ENCODE data around the gene LRRC8B.
"Not testable (repeated sequence)": the region's sequence is repeated elsewhere in the genome, so short reads cannot be mapped to it uniquely, and the experiment has no call there.

LRRC8B gene

GRCh38 chr1:89518221-89518631 lies 6.4 kb upstream of the LRRC8B start:
- DNase-seq (ENCODE audit: low spot score): no peak

GRCh38 chr1:89519779-89520358 lies 4.8 kb upstream of the LRRC8B start:
- Histone ChIP-seq H2BK15ac (ENCODE audit: low read length) (no peak overlapping the region), H4K91ac (ENCODE audit: low read depth, low read length, poor library complexity) (no peak overlapping the region), H2AK5ac (ENCODE audit: low read depth, low read length) (no peak overlapping the region), H2AFZ (ENCODE audit: low read length) (no peak overlapping the region), H3K27me3 (ENCODE audit: control insufficient read depth in 3 of 3, insufficient read depth in 3 of 3, low read depth in 1 of 3, low read length in 3 of 3) (peaks cover 0 to 10% (median 0%) of the 10 kb centered on the region in 3 experiments), H3K4ac (ENCODE audit: low read length) (no peak overlapping the region), H3K9ac (ENCODE audit: low read depth, low read length, poor library complexity) (no peak overlapping the region), H3K23ac (ENCODE audit: low read depth, low read length, poor library complexity) (no peak overlapping the region), H2BK120ac (ENCODE audit: low read depth, low read length) (no peak overlapping the region), H3K14ac (ENCODE audit: low read length) (no peak overlapping the region), H3K4me3 (ENCODE audit: low read length in 2 of 2) (no peak overlapping the region), H3K79me1 (ENCODE audit: low read depth, low read length) (peaks cover under 1% of the 10 kb centered on the region), H2BK12ac (ENCODE audit: low read length) (no peak overlapping the region), H3K36me3 (replicated peaks in 1 of 2; ENCODE audit: control insufficient read depth in 2 of 2, insufficient read depth in 2 of 2, low read length in 2 of 2) (no peaks in the 10 kb centered on the region), H4K8ac (ENCODE audit: low read depth, low read length) (no peak overlapping the region), H2BK5ac (ENCODE audit: low read length) (no peak overlapping the region), H3K27ac (replicated peaks; ENCODE audit: low read length) (no peak overlapping the region), H3K18ac (ENCODE audit: low read length) (no peak overlapping the region), H3K4me1 (ENCODE audit: control insufficient read depth in 2 of 2, insufficient read depth in 1 of 2, low read depth in 1 of 2, low read length in 2 of 2) (peaks cover 5 to 8% of the 10 kb centered on the region in 2 donors), H3K4me2 (ENCODE audit: insufficient read depth, low read length, poor library complexity, severe bottlenecking) (no peak overlapping the region), H3K9me3 (replicated peaks in 1 of 2; ENCODE audit: control insufficient read depth in 2 of 2, insufficient read depth in 1 of 2, low read depth in 1 of 2, low read length in 2 of 2) (peaks cover 1 to 3% of the 10 kb centered on the region in 2 donors)
- WGBS, 2 donors (ENCODE audit: extremely low coverage in 2 of 2, insufficient read length in 2 of 2, insufficient replicate concordance in 1 of 2): no CpG with 5 or more reads among the region's 1 CpG
- DNase-seq (ENCODE audit: low spot score): no peak

More at GRCh38 chr1:89518221-89518631, 6.4 kb upstream of the LRRC8B start:
- H3K18ac ChIP-seq (ENCODE audit: low read length): no peak overlapping the region
- no CpG with 5 or more reads among the region's 3 CpGs for WGBS, 2 donors (ENCODE audit: extremely low coverage in 2 of 2, insufficient read length in 2 of 2, insufficient replicate concordance in 1 of 2)
- no peak overlapping the region for H2AFZ ChIP-seq (ENCODE audit: low read length)
- no peak overlapping the region for H2BK15ac ChIP-seq (ENCODE audit: low read length)
- no peak overlapping the region for H3K14ac ChIP-seq (ENCODE audit: low read length)
- H3K4me1 ChIP-seq (ENCODE audit: control insufficient read depth in 2 of 2, insufficient read depth in 1 of 2, low read depth in 1 of 2, low read length in 2 of 2): peaks cover 0 to 2% of the 10 kb centered on the region in 2 donors
- H3K9ac ChIP-seq (ENCODE audit: low read depth, low read length, poor library complexity): no peak overlapping the region
- no peak overlapping the region for H3K23ac ChIP-seq (ENCODE audit: low read depth, low read length, poor library complexity)
- H3K4me3 ChIP-seq (ENCODE audit: low read length in 2 of 2): no peak overlapping the region
- H4K91ac ChIP-seq (ENCODE audit: low read depth, low read length, poor library complexity): no peak overlapping the region
- H4K8ac ChIP-seq (ENCODE audit: low read depth, low read length): no peak overlapping the region
- H3K27me3 ChIP-seq (ENCODE audit: control insufficient read depth in 3 of 3, insufficient read depth in 3 of 3, low read depth in 1 of 3, low read length in 3 of 3): peaks cover 0 to 9% (median 0%) of the 10 kb centered on the region in 3 experiments
- peaks cover 1 to 3% of the 10 kb centered on the region in 2 donors for H3K9me3 ChIP-seq (replicated peaks in 1 of 2; ENCODE audit: control insufficient read depth in 2 of 2, insufficient read depth in 1 of 2, low read depth in 1 of 2, low read length in 2 of 2)
- H2BK5ac ChIP-seq (ENCODE audit: low read length): no peak overlapping the region
- no peaks in the 10 kb centered on the region for H3K36me3 ChIP-seq (replicated peaks in 1 of 2; ENCODE audit: control insufficient read depth in 2 of 2, insufficient read depth in 2 of 2, low read length in 2 of 2)
- H2AK5ac ChIP-seq (ENCODE audit: low read depth, low read length): no peak overlapping the region
- no peak overlapping the region for H3K4ac ChIP-seq (ENCODE audit: low read length)
- H2BK120ac ChIP-seq (ENCODE audit: low read depth, low read length): no peak overlapping the region
- no peak overlapping the region for H2BK12ac ChIP-seq (ENCODE audit: low read length)
- H3K79me1 ChIP-seq (ENCODE audit: low read depth, low read length): no peaks in the 10 kb centered on the region
- no peak overlapping the region for H3K27ac ChIP-seq (replicated peaks; ENCODE audit: low read length)
- no peak overlapping the region for H3K4me2 ChIP-seq (ENCODE audit: insufficient read depth, low read length, poor library complexity, severe bottlenecking)

GRCh38 chr1:89521977-89522376 lies 2.7 kb upstream of the LRRC8B start:
- H2AK5ac ChIP-seq (ENCODE audit: low read depth, low read length); H2BK15ac ChIP-seq (ENCODE audit: low read length); H2BK12ac ChIP-seq (ENCODE audit: low read length); H3K9me3 ChIP-seq (replicated peaks in 1 of 2; ENCODE audit: control insufficient read depth in 2 of 2, insufficient read depth in 1 of 2, low read depth in 1 of 2, low read length in 2 of 2); H3K14ac ChIP-seq (ENCODE audit: low read length); H2AFZ ChIP-seq (ENCODE audit: low read length); H3K9ac ChIP-seq (ENCODE audit: low read depth, low read length, poor library complexity); H3K18ac ChIP-seq (ENCODE audit: low read length); H3K27ac ChIP-seq (replicated peaks; ENCODE audit: low read length); H2BK120ac ChIP-seq (ENCODE audit: low read depth, low read length); H2BK5ac ChIP-seq (ENCODE audit: low read length); H4K91ac ChIP-seq (ENCODE audit: low read depth, low read length, poor library complexity); H3K4me3 ChIP-seq (ENCODE audit: low read length in 2 of 2); H4K8ac ChIP-seq (ENCODE audit: low read depth, low read length); H3K23ac ChIP-seq (ENCODE audit: low read depth, low read length, poor library complexity); H3K36me3 ChIP-seq (replicated peaks in 1 of 2; ENCODE audit: control insufficient read depth in 2 of 2, insufficient read depth in 2 of 2, low read length in 2 of 2); DNase-seq (ENCODE audit: low spot score); H3K4ac ChIP-seq (ENCODE audit: low read length); H3K4me2 ChIP-seq (ENCODE audit: insufficient read depth, low read length, poor library complexity, severe bottlenecking); H3K4me1 ChIP-seq (ENCODE audit: control insufficient read depth in 2 of 2, insufficient read depth in 1 of 2, low read depth in 1 of 2, low read length in 2 of 2); H3K79me1 ChIP-seq (ENCODE audit: low read depth, low read length): not testable (repeated sequence)
- no CpG with 5 or more reads among the region's 6 CpGs for WGBS, 2 donors (ENCODE audit: extremely low coverage in 2 of 2, insufficient read length in 2 of 2, insufficient replicate concordance in 1 of 2)
- peaks cover 0 to 21% (median 0%) of the 10 kb centered on the region in 3 experiments for H3K27me3 ChIP-seq (ENCODE audit: control insufficient read depth in 3 of 3, insufficient read depth in 3 of 3, low read depth in 1 of 3, low read length in 3 of 3)

- peak; percentile 60 for DNase-seq (ENCODE audit: low spot score)
These were observed 859 bp upstream of the LRRC8B start for GRCh38 chr1:89523572-89524368.

More at GRCh38 chr1:89523572-89524368, 859 bp upstream of the LRRC8B start:
- Histone ChIP-seq H4K8ac (ENCODE audit: low read depth, low read length) (peak overlapping the region; percentile 99), H3K9ac (ENCODE audit: low read depth, low read length, poor library complexity) (peak overlapping the region; percentile 97), H3K4me1 (ENCODE audit: control insufficient read depth in 2 of 2, insufficient read depth in 1 of 2, low read depth in 1 of 2, low read length in 2 of 2) (peaks cover 7 to 19% of the 10 kb centered on the region in 2 donors), H3K4me2 (ENCODE audit: insufficient read depth, low read length, poor library complexity, severe bottlenecking) (peak overlapping the region; percentile 85), H3K36me3 (replicated peaks in 1 of 2; ENCODE audit: control insufficient read depth in 2 of 2, insufficient read depth in 2 of 2, low read length in 2 of 2) (no peaks in the 10 kb centered on the region), H2AK5ac (ENCODE audit: low read depth, low read length) (peak overlapping the region; percentile 92), H3K9me3 (replicated peaks in 1 of 2; ENCODE audit: control insufficient read depth in 2 of 2, insufficient read depth in 1 of 2, low read depth in 1 of 2, low read length in 2 of 2) (peaks cover 1 to 3% of the 10 kb centered on the region in 2 donors), H3K4me3 (ENCODE audit: low read length in 2 of 2) (peak overlapping the region; percentile 64 to 99), H3K18ac (ENCODE audit: low read length) (peak overlapping the region; percentile 99), H2BK120ac (ENCODE audit: low read depth, low read length) (peak overlapping the region; percentile 95), H3K27me3 (ENCODE audit: control insufficient read depth in 3 of 3, insufficient read depth in 3 of 3, low read depth in 1 of 3, low read length in 3 of 3) (peaks cover 0 to 21% (median 0%) of the 10 kb centered on the region in 3 experiments), H2BK12ac (ENCODE audit: low read length) (peak overlapping the region; percentile 65), H3K23ac (ENCODE audit: low read depth, low read length, poor library complexity) (peak overlapping the region; percentile 86), H3K14ac (ENCODE audit: low read length) (peak overlapping the region; percentile 86), H2BK5ac (ENCODE audit: low read length) (peak overlapping the region; percentile 99), H3K27ac (replicated peaks; ENCODE audit: low read length) (peak overlapping the region; percentile 92), H2AFZ (ENCODE audit: low read length) (peak overlapping the region; percentile 99), H4K91ac (ENCODE audit: low read depth, low read length, poor library complexity) (no peak overlapping the region), H2BK15ac (ENCODE audit: low read length) (peak overlapping the region; percentile 92), H3K4ac (ENCODE audit: low read length) (peak overlapping the region; percentile 99), H3K79me1 (ENCODE audit: low read depth, low read length) (peaks cover 3% of the 10 kb centered on the region)
- no CpG with 5 or more reads among the region's 21 CpGs for WGBS, 2 donors (ENCODE audit: extremely low coverage in 2 of 2, insufficient read length in 2 of 2, insufficient replicate concordance in 1 of 2)

Data from neuronal stem cell (in vitro differentiated cells).